ENCODE results near the gene LMCD1. TPM values are rescaled to one million over a fixed set of nuclear protein-coding genes. Genes with fewer than 3 reads are reported as not detected.

The LMCD1 gene
- total RNA-seq, 1 donor from 2014 or later = 26.1 TPM

DNA sequence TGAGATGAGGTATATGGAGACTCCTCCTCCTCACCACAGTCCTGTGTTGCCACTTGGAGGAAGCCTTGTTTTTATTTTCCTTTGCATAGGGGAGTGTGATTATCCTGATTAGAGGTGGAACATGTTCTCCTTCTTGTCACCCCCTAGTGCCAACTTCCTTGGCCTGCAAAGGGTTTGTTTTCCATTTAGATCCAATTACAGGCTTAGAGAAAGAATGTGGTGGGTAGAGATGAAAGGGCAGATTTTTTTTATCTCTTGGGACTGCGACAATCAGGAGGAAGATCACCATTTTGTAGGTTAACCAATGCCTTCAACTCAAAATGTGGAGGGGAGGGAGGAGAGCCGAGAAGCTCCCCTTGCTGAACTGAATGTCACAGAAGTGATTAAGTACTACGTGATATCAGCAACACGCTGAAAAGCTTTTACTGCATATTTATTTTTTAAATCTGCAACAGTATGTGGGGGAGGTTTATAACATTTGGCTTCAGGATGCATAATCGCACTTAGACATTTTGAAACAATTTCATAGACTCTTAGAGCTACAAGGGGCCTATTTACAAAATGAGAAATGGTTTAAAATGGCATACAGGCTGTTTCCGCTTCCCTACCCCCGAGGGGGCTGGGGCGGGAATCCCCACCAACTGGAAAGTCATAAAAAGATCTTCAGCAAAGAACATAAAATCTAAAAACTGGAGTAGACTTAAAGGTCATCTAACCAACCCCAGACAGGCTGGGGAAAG is 2.4 kb downstream of the LMCD1 start:
- H3K36me3 Mint-ChIP-seq (ENCODE audit: insufficient read depth) = peaks cover 4% of the 10 kb centered on the region
- H3K27ac Mint-ChIP-seq = no peak overlapping the region
- no peak overlapping the region for H3K4me3 Mint-ChIP-seq (ENCODE audit: low read depth)

DNA sequence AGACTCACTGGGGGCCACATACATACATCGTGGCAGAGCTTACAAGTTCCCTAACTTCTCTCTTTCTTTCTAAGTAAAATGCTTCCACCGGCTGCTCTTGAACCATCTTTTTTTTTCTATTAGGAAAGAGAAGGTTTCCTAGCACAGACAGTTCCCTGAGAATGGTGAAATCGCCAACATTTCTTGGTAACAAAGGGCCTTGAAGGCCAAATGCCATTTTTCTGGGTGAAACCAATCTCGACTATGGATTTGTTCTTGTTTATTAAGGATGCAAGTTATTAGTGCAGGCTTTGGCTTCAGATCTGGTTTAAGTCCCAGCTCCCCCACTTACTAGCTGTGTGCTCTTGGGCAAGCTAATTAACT is 3.0 kb downstream of the LMCD1 start:
- H3K4me1 Mint-ChIP-seq (ENCODE audit: low read depth) = peaks cover 39% of the 10 kb centered on the region
- TF ChIP-seq, protein P1, sequence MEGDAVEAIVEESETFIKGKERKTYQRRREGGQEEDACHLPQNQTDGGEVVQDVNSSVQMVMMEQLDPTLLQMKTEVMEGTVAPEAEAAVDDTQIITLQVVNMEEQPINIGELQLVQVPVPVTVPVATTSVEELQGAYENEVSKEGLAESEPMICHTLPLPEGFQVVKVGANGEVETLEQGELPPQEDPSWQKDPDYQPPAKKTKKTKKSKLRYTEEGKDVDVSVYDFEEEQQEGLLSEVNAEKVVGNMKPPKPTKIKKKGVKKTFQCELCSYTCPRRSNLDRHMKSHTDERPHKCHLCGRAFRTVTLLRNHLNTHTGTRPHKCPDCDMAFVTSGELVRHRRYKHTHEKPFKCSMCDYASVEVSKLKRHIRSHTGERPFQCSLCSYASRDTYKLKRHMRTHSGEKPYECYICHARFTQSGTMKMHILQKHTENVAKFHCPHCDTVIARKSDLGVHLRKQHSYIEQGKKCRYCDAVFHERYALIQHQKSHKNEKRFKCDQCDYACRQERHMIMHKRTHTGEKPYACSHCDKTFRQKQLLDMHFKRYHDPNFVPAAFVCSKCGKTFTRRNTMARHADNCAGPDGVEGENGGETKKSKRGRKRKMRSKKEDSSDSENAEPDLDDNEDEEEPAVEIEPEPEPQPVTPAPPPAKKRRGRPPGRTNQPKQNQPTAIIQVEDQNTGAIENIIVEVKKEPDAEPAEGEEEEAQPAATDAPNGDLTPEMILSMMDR (IDR thresholded peaks at IDR 0.05; ENCODE audit: unreplicated experiment) = no peak
- peaks cover 7% of the 10 kb centered on the region for H3K36me3 Mint-ChIP-seq (ENCODE audit: insufficient read depth)
- no peaks in the 10 kb centered on the region for H3K27me3 Mint-ChIP-seq
- DNase-seq (ENCODE audit: low spot score, unreplicated experiment) = no peak
- no peak overlapping the region for H3K4me3 Mint-ChIP-seq (ENCODE audit: low read depth)
- no peak overlapping the region for H3K27ac Mint-ChIP-seq
- H3K9me3 Mint-ChIP-seq (ENCODE audit: low read depth) = no peaks in the 10 kb centered on the region

More for the DNA sequence above, 2.4 kb downstream of the LMCD1 start:
- Mint-ChIP-seq H3K9me3 (ENCODE audit: low read depth) (no peaks in the 10 kb centered on the region), H3K4me1 (ENCODE audit: low read depth) (peaks cover 42% of the 10 kb centered on the region), H3K27me3 (no peaks in the 10 kb centered on the region)
- DNase-seq (ENCODE audit: low spot score, unreplicated experiment) = no peak
- TF ChIP-seq, protein P1 (IDR thresholded peaks at IDR 0.05; ENCODE audit: unreplicated experiment) = no peak

DNA sequence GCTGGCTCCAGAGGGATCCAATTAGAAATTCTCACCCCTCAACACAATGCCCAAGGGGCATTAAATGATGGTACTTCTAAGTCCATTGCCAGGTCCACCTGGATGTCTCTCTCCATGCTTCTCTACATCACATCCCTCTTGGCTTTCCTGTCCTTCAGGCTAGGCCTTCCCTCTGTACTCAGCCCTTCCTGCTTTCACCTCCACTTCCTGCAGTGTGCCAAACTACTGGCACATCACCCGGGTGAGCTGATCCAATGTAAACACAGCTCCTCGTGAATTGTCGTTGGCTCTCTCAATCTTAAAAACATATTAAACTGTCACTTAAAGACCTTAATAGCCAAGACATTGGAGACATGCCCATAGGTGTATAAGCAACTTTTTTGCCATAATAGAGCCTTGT is 4.0 kb downstream of the LMCD1 start:
- no peaks in the 10 kb centered on the region for H3K27me3 Mint-ChIP-seq
- H3K27ac Mint-ChIP-seq = no peak overlapping the region
- TF ChIP-seq, protein P1 (IDR thresholded peaks at IDR 0.05; ENCODE audit: unreplicated experiment) = no peak
- DNase-seq (ENCODE audit: low spot score, unreplicated experiment) = no peak
- H3K9me3 Mint-ChIP-seq (ENCODE audit: low read depth) = no peaks in the 10 kb centered on the region
- H3K4me1 Mint-ChIP-seq (ENCODE audit: low read depth) = peaks cover 34% of the 10 kb centered on the region
- H3K4me3 Mint-ChIP-seq (ENCODE audit: low read depth) = no peak overlapping the region
- H3K36me3 Mint-ChIP-seq (ENCODE audit: insufficient read depth) = peaks cover 7% of the 10 kb centered on the region

DNA sequence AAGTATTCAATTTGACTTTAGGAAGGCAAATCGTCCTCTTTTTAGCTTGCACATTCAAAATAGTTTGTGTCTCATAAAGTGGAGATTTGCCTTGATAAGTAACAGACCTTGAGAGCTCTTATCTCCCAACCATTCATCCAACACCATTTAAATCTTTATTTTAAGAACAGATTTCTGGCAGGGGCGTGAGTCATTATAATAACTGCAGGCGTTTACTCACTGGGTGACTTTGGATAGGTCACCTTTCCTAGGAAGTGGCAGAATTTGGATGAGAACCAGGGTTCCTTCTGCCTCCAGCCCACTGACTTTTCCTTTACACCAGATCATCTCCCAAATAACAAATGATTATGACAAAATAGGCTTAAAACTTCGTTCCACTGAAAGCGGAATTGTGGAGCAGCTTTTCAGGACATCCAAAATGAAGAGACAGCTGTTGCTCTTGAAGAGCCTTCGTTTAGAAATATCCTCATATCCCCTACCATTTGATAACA is 5.0 kb downstream of the LMCD1 start:
- DNase-seq (ENCODE audit: low spot score, unreplicated experiment) = no peak
- H3K27me3 Mint-ChIP-seq = no peaks in the 10 kb centered on the region
- H3K36me3 Mint-ChIP-seq (ENCODE audit: insufficient read depth) = peaks cover 9% of the 10 kb centered on the region
- TF ChIP-seq, protein P1 (IDR thresholded peaks at IDR 0.05; ENCODE audit: unreplicated experiment) = no peak
- H3K9me3 Mint-ChIP-seq (ENCODE audit: low read depth) = no peaks in the 10 kb centered on the region
- H3K4me3 Mint-ChIP-seq (ENCODE audit: low read depth) = no peak overlapping the region
- H3K27ac Mint-ChIP-seq = no peak overlapping the region
- peaks cover 26% of the 10 kb centered on the region for H3K4me1 Mint-ChIP-seq (ENCODE audit: low read depth)

DNA sequence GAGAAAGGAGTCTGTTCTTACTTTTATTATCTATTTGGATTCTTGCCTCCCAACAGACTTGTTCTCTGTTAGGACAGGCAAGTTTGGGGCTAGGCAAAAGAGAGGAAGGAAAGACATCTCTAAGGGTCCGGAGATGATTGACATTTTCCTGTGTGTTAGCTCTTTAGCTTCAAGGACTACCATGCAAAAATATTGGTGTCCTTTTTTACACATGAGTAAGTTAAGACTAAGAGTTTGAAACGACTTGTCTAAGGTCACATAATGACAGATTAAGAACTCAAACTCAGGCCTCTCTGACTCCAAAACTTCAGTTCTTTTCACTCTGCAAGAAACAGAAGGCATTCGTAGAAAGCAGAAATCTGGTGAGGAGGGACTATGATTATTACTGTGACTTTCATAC is 5.9 kb downstream of the LMCD1 start:
- peaks cover 9% of the 10 kb centered on the region for H3K36me3 Mint-ChIP-seq (ENCODE audit: insufficient read depth)
- no peak for DNase-seq (ENCODE audit: low spot score, unreplicated experiment)
- no peak overlapping the region for H3K4me3 Mint-ChIP-seq (ENCODE audit: low read depth)
- H3K27ac Mint-ChIP-seq = no peak overlapping the region
- H3K4me1 Mint-ChIP-seq (ENCODE audit: low read depth) = peaks cover 23% of the 10 kb centered on the region
- H3K9me3 Mint-ChIP-seq (ENCODE audit: low read depth) = no peaks in the 10 kb centered on the region
- H3K27me3 Mint-ChIP-seq = no peaks in the 10 kb centered on the region
- TF ChIP-seq, protein P1 (IDR thresholded peaks at IDR 0.05; ENCODE audit: unreplicated experiment) = no peak

Measured in progenitor cell of endocrine pancreas (in vitro differentiated cells).